DLD1 (cell line): Measurements from ENCODE around the gene GALNT2.

Experiments
- in situ Hi-C: cut with HindIII; loops from 2 replicates; pipeline ENCODE4 v1.10.0; 2017; ENCODE audit warnings: low sequenced_read_pairs

The GALNT2 gene

DNA sequence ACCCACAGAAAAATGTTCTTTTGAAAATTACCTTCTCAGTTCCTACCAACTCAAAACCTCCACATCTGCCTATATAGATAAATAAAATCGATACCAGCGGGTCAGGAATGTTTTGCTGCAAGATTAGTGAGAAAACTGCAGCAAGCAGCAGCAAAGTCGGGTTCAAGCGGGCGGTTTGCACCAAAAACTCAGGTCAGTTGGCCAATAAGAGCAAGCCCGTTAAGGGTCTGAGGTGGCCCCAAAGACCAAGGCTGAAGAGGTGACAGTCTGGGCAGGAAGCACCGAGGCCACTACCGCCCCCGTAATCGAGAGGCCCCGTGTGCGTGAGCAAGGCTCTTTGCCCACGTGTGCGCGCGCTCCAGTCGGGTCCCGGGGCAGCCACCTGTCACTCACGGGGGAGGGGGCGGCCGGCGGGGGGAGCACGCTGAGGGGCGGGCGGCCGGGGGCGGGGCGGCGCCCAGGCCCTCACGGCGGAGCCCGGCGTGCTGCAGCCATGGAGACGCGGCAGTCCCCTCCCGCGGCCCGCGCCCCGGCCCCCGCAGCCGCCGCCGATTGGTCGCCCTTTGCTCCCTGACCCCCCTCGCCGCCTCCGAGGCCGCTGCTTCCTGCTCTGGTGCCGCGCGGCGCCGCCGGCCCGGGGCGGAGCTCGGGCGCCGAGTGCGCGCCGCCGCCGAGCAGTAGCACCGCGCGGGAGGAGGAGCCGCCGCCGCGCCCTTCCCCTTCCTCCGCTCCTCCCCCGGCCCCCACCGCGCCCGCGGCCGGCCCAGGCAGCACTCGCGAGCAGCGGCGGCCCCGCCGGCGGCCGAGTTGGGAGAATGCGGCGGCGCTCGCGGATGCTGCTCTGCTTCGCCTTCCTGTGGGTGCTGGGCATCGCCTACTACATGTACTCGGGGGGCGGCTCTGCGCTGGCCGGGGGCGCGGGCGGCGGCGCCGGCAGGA is at the start of gene GALNT2:
Gene GALNT2 (plus strand): TSS at position 773 of the 939 bp plus-strand sequence. CDS start 43 bp downstream, at position 816.
- in situ Hi-C loops: no loop called here

DNA sequence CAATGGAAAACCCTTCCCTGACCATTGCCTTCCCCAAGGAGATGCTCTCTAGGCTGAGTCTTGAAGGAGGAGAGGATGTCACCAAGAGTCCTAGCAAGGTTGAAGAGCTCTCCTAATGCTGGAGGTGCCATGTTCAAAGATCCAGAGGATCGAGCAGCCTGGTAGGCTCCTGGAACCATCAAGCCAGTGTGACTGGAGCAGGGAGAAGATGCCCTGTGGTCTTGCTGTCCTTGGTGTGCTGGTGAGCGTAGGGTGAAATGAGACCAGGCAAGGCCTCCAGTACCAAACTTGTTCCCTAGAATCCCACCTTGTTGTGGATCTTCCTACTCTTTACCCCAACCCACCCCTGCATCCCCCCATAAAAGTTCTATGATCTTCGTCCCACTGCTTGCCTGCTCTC is 46.6 kb upstream of the GALNT2 start:
- in situ Hi-C loops: loop anchor here (10.0 kb wide), 1 partner anchor 136 kb away; no protein-coding TSS in a partner anchor

DNA sequence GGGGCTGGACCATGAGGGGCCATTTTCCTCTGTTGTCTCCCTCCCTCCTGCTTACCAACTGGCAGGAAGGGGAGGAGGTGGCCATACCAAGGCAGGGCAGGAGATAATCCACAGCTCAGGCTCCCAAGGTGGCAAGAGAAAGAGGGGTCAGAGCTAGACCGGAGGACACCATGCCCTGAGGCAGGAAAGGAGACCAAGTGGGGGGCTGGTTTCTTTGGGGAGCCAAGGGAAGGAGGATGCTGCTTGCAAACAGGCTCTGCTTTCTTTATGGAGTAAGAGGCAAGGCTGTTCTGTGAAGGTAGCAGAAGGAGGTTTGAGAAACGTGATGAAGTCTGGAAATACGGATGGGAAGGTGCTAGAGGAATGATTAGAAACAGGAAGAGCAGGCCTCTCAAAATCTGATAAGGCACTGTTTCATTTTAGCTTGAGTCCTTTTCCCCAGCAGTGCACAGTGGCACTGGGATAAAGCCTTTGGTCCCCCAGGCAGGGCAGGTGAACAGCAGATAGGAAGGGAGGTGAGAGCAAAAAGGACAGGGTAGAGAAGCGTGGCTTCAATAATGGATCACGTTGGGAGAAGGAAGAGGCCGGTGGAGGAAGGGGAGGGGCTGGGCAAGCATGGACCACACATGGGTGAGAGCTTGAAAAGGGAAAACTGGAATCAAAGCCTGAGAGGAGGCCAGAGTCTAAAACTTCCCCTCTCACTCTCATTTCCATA is 44.2 kb upstream of the GALNT2 start:
- in situ Hi-C loops: loop anchor here (10.0 kb wide), 1 partner anchor 138 kb away; no protein-coding TSS in a partner anchor

DNA sequence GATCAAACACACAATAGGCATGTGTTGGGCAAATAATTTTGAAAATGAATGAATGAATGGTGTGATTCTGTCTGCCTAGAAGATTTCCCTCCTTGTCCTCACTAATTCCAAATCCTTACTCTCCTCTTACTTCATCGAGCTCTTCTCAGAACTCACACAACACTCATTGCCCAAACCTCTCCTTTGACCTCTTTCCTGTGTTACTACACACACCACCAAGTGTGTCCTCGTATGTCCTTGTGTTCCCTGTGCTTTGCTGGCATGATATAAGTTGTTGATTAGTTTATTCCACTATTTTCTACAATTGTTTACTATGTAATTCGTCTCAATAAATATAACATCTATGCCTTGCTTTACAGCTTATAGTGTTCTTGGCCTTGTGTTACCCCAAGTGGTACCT is 41.4 kb upstream of the GALNT2 start:
- in situ Hi-C loops: loop anchor here (10.0 kb wide), 1 partner anchor 141 kb away; no protein-coding TSS in a partner anchor

DNA sequence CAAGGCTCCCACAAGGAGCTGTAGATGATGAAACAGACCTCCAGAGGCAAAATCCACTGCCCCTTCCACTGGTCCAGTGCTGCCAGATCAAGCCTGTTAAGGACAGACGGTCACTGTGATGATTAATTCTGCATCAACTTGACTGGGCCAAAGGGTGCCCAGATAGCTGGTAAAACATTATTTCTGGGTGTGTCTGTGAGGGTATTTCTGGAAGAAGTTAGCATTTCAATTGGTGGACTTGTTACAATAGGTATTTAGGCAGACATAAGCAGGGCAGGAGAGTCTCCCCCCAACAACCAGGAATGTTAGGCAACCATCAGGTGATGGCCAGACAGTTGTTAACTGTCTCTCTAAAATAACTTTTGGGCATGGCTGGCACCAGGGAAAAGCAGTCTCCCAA is 40.9 kb upstream of the GALNT2 start:
- in situ Hi-C loops: loop anchor here (10.0 kb wide), 1 partner anchor 141 kb away; no protein-coding TSS in a partner anchor

DNA sequence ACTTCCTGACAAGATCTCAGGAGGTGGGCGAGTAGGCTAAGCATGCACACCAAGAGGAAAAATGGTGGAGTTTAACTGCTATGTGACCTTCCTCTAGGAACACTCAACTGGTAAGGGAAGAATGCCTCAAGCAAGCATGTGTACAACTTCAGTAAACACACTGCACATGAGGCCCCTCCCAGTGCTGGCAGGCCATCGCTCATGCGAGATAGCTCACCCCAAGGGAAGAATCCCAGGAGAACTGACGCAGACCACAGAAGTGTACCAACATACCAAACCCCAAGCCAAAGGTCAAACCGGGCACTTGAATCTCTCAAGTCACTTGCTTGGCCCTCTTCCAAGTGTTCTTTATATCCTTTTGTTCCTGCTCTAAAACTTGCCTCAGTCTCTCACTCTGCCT is 40.5 kb upstream of the GALNT2 start:
- in situ Hi-C loops: loop anchor here (10.0 kb wide), 1 partner anchor 142 kb away; no protein-coding TSS in a partner anchor

DNA sequence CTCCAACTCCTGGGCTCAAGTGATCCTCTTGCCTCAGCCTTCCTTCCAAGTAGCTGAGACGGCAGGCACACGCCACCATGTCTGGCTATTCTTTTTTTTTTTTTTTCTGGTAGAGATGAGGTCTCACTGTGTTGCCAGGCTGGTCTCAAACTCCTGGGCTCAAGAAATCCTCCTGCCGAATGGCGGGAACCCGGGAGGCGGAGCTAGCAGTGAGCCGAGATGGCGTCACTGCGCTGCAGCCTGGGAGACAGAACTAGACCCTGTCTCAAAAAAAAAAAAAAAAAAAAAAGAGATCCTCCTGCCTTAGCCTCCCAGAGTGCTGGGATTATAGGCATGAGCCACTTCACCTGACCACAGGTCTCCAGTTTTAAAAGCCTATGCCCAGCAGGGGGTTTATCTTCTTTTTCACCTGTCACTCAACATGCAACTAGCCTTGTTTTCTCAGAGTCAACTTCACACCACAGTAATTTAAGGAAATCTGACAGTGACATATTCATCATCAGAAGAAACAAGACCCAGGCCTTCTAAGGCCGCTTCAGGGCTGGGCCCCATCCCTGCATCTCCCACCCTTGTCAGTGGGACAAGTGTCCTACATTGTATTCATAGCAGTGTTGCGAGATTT is 38.3 kb upstream of the GALNT2 start:
- in situ Hi-C loops: loop anchor here (10.0 kb wide), 1 partner anchor 144 kb away; no protein-coding TSS in a partner anchor

DNA sequence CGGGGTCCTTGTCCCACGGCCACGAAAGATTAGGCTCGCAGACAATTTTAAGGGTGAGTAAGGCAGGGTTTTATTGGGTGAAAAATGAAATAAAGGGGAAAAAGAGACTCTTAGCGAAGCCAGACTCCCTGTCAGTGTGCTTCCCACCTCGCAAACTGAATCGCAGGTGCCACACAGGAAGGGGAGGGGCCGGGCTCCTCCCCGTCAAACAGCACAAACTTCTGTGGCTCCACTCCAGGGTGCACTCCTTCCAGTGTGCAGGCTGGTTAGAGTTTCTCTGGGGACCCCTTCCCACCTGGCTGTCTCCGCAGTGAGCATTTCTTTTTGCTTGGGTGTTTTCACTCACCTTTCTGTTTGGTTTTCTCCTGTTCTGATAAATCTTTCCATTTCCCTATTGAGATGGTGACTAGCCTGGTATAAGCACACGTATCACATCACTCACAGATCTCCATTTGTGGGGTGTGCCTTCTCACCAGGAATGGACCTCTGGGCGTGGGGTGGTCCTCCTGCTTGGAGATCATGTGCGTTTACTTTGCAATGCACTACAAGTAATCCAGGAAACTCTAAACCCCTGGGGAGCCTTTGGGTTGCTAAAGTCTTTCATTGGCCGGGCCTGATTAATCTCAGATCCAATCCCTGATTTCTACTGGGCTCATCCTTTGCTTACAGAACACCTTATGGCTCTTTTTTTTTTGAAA is 37.6 kb upstream of the GALNT2 start:
- in situ Hi-C loops: loop anchor here (10.0 kb wide), 1 partner anchor 145 kb away; no protein-coding TSS in a partner anchor

DNA sequence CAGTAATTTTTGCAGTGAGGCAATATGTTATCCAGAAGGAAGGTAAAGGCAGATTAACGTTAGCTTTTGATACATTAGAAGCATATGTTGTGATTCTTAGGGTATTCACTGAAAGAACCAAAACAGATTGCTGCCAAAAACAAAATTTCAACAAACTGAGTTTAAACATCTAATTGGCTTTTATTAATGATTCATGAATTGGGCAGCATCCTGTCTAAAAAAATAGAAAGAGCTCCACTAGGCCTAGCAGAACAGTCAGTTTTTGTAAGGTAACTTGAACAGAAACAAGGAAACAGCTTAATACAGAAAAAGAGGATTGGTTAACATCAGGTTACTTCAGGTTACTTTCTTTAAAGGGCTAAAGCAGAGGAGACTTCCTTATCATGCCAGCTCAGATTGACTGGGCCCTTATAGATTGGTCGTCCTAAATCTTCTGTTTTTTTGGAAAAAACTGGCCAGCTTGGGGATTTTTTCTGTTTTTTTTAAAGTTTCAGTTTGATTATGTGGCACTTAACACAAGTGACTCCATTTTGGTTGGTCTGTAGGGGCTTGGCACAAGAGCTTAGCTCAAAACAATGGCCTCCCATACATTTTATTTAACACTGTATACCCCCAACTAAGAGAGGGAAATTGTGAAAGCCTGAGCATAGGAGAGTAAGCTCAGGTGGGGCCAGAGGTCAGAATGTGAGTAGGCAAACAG is 36.8 kb upstream of the GALNT2 start:
- in situ Hi-C loops: no loop called here

DNA sequence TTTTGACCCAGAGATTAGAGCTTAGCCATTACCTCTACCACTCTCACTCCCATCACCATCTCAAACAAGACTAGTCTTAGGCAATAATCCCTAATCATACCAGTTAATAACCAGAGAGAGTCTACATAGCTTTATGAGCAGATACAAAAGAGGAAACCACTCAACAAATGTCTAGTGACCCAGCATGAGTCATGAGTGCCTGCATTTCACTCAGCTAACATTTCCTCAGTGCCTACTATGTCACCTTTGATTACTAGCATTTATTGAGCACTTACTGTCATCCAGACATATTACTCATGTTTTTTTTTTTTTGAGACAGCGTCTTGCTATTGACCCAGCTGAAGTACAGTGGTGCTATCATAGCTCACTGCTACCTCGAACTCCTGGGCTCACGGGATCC is 35.9 kb upstream of the GALNT2 start:
- in situ Hi-C loops: no loop called here

DNA sequence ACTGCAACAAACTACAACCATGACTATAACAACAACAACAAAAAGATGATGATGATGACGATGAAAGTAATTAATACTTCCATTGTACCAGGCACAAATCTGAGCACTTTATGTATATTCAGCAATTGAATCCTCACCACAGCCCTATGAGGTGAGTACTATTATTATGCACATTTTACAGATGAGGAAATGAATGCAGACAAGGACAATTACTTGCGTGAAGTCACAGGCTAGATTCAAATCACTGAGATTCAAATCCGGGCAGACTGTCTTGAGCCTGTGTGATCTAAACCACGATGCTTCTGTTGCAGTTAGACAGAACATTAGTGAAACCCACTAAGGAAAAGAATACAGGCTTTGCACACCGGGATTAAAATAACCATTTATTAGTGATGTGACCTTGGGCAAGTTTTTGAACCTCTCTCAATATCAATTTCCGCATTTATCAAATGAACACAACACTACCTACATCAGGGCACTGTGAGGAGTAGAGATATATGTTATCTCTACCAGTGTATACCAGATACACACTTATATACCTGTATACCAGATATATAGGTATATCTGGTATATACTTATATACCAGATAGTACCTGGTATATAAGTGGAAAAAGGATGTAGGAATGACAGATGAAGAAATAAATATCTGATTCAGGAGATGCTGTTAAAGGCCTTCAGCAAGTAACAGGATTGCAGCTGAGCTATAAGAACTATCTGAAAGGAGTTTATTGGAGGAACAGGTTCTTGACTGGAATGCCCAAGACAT is 34.3 kb upstream of the GALNT2 start:
- in situ Hi-C loops: no loop called here

DNA sequence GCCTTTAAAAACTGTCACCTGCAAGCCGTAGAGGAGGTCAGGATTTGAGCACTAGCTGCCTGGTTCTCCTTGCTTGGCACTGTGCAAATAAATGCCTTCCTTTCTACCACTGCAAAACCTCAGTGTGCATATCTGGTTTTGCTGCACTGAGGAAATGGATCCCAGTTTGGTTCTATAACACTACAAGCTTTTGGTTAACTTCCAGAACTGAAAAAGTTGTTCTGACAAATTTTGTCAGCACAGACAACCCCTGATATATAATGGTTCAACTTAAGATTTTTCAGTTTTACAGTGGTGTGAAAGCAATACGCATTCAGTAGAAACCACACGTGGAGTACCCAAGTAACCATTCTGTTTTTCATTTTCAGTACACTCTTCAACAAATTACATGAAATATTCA is 29.8 kb upstream of the GALNT2 start:
- in situ Hi-C loops: no loop called here

DNA sequence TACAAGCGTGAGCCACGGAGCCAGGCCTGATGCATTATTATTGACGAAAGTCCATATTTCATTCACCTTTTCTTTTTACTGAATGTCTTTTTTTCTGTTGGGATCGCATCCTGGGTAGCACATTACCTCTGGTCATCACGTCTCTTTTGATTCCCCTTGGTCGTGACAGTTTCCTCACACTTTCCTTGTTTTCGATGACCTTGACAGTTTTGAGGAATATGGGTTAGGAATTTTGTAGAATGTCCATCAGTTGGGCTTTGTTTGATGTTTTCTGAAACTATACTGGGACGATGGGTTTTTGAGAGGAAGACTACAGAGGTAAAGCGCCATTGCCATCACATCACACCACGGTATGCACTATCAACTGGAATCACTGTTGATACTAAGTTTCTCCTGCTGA is 26.6 kb upstream of the GALNT2 start:
- in situ Hi-C loops: no loop called here

DNA sequence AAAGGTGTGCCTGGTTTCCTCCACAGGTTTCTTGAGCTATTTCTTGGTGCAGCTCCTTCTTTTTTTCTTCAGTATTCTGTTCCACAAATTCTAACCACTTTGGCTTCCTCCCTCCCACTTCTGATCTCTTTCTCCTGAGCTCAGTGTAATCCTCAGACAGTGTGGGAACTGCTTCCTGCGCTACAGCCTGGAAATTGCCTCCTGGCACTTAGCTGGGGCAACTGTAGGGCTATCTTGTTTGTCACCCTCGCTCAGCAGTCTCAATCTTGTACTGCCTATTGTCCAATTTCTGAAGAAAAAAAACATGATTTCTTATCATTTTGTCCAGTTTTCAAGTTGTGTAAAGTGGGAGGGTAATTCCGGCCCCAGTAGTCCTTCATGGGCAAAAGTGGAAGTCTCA is 24.0 kb upstream of the GALNT2 start:
- in situ Hi-C loops: no loop called here

DNA sequence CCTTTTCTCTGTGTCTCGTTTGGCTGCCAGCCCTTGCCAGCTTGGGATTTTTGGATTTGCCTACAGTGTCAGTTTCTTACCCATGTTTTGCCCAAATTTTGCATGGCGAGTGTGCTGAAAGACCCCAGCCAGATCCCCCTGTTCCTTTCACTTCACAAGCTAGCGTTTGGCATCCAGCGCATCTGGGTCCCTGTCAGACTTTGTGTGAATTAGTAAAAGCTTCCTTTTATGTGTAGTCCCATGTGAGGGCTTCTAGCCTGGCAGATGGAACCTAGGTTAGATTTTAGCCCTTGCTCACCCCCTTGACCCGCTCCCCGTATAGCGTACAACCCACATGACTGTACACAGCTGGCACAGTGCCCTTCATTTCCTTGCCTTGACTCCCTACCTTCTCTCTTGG is 22.3 kb upstream of the GALNT2 start:
- in situ Hi-C loops: no loop called here

DNA sequence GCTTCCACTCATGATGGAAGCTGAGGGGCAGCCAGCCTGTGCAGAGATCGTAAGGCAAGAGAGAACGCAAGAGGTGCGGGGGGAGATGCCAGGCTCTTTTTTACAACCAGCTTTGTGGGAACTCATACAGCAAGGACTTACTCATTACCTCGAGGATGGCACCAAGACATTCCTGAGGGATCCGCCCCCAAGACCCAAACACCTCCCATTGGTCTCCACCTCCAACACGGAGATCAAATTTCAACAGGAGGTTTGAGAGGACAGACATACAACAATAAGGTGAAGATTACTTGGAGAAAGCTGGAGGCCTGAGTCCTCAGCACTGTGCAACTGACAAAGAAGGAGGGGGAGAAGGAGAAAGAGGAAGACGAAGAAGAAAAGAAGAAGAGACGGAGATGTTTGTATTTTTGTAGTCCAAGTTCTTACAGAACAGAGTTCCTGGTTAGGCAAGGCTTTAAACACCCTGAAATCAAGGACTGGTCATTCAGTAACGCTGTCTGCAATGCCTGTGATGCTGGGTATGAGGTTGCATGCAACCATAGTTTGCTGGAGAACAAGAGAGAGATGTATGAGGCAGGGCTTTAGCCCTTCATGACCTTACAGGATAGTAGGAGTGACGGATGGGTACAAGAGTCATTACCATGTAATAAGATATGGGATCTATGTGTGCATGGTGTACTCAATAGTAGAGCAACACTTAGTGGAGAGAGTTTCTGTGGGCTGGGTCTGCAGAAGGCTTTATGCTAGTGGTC is 19.7 kb upstream of the GALNT2 start:
- in situ Hi-C loops: no loop called here

DNA sequence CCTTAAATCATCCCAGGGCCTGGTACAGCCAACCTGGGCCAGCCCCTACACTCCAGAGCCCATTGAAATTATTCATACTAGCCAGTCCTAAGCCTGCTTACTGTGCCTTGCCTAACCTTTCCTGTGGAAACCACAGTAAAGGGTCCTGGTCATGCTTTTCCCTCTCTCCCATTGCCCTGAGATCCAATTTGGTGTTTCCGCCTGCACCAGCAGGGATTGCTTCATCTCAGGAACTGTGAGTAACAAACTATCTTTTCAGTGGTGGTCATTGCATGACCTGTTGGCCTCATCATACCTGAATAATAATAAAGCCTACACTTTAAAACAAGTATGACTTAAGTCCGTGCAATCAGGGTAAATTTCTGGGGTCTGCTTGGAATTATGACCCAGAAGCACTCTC is 18.7 kb upstream of the GALNT2 start:
- in situ Hi-C loops: no loop called here

DNA sequence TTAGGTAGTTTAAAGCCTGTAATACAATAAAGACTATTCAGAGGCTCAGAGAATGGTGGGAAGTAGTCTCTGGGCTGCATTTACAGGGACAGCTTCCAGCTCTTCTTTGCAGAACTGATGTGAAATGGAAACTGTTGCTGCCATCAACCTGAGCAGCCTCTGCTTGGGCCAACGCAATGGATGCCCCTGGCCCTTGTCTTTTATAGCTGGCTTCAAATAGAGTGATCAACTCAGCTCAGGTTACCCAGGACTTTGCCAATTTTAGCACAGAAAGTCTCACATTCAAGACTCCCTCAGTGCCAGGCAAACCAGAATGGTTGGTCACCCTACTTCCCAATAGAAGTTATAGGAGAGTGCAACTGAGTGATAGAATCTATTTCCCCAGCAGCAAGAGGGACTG is 18.1 kb upstream of the GALNT2 start:
- in situ Hi-C loops: no loop called here
